HG03103 (cell line): ENCODE measurements around the gene CST1.
"Not testable (repeated sequence)": the region's sequence is repeated elsewhere in the genome, so short reads cannot be mapped to it uniquely, and the experiment has no call there.

Source experiments
- ATAC-seq: cut with Tn5 transposase; IDR thresholded peaks from one replicate; pipeline ENCODE4 v1.9.1; 2021; ENCODE audit warnings: low read depth; ENCODE audit not compliant: unreplicated experiment

The CST1 gene

DNA sequence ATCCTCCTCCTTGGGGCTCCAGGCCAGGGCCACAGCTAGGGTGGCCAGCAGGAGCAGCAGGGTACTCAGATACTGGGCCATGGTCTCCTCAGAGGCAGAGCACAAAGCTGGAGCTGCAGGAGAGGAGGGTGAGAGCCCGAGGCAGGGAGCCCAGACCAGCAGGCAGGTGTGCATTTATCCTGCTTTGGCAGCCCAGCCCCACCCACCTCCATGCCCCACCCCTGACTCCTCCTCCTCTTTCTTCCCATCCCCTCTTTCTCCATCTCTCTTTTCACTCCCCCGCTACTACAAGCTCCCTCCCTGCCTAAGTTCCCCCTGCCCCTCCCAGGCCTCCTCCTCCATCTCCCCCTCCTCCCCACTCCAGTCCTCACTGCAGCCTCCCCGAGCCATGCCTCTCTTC, at the start of gene CST1:
Gene CST1, minus strand, starts transcription at position 150 of the 400 bp plus-strand sequence. Its CDS starts 69 bp downstream, at position 81.
- not testable (repeated sequence) for ATAC-seq

DNA sequence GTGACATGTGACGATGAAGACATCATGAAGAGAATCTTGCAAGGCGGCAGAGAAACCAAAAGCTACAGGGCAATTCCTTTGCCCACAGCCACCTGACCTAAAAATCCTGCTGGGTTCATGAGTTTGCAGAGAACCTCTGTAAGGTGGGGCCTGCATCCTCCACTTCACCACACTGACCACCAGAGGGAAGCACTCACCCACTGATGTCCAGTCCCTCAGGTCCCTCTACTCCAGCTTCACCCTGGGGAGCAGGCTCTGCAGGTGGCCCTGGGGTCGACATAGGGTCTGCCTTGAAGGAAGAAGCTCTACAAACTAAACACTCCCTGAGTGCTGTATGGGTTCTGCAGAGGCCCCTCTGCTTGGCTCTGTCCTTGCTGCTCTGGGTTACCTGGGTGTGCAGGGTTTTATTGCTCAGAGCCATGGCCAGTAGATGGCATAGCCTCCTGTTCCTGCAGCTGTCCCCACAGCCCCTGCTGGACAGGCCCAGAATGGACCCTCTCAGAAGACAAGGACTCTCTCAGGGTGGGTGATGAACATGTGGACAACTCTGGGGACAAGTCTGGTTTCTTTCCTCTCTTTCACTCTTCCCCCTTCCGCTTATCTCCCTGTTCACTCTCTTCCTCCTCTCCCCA, 48.6 kb upstream of the CST1 start:
- ATAC-seq, result peak; percentile 68

GRCh38 chr20:23795526-23795925, 44.8 kb upstream of the CST1 start:
- ATAC-seq, result no peak

- no peak for ATAC-seq
These were observed 44.1 kb upstream of the CST1 start for GRCh38 chr20:23794841-23795240.

DNA sequence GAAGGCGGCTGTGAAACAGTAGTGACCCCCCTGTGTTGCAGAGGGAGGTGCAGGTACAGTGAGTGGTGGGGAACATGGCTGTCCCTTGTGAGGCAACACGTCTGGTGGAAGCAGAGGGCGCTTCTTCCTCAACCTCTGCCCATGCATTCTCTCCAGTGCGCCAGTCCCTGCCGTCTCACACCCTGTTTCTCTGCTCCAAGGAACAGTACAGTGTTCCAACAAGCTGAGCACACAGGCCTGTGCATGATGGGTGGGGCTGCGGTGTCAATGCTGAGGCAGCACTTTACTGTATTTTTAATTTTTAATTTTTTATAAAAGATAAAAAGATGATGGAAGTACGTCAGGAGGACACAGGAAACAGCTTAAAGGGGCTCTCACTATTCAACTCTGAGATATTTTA, 43.3 kb upstream of the CST1 start:
- no peak for ATAC-seq

- no peak for ATAC-seq
These were observed 32.7 kb upstream of the CST1 start for GRCh38 chr20:23783447-23783846.

GRCh38 chr20:23782366-23782983, 31.7 kb upstream of the CST1 start:
- no peak for ATAC-seq

GRCh38 chr20:23778676-23779075, 27.9 kb upstream of the CST1 start:
- ATAC-seq, result not testable (repeated sequence)

GRCh38 chr20:23777380-23777779, 26.6 kb upstream of the CST1 start:
- ATAC-seq, result not testable (repeated sequence)

DNA sequence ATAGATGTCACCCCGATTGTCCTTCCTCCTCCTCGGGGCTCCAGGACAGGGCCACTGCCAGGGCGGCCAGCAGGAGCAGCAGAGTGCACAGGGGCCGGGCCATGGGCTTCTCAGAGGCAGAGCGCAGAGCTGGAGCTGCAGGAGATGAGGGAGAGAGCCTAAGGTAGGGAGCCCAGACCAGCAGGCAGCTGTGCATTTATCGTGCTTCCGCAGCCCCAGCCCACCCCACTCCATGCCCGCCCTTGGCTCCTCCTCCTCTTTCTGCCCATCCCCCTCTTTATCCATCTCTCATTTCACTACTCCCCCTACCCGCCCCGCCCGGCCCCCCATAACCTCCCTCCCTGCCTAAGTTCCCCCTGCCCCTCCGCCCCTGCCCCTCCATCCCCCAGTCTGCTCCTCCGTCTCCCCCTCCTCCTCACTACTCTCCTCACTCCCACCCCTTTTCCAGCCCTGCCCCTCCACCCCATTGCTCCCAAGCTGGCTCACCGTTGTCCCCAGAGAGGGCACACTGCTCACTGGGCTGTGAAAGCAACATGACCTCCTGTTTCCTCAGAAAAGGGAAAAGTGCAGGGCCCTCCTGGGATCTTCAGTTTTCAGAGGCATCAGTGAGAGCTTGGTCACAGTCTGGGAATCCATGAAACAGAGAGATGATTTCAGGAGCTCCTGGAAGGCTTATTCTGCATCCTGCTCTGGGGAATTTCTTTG, 25.5 kb upstream of the CST1 start:
- ATAC-seq, result no peak

DNA sequence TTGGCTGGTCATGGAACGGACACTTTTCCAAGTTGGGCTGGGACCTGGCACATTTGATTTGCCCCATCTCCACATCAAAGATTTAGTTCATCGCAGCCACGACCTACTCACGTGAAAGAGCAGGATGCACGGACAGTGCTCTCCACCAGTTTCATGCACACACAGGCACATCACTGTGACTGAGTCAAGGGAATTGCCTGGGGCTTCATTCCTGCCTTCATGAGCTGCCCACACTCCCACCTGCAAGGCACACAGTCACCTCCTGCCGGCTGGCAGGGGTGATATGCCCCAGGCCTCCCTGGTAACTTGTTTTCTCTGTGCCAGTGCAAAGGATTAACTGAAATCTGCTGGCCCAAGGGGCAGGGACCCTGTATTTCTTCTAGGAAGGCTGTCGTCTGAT, 23.3 kb upstream of the CST1 start:
- no peak for ATAC-seq

DNA sequence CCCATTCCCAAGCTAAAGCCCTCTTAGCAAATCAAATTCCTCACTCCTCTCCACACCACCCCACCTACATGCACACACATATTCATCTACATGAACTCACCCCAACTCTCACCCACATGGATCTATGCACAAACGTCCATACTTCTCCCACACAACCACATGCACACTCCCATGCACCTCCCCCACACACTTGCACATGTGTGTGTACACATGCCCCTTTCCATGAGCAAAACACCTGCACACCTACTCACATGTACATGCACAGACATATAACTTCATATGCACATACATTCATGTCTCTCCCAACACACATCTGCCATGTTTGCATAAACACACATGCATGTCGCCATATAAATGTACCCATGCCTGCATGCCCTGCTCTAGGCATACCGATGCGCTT, 22.8 kb upstream of the CST1 start:
- no peak for ATAC-seq

DNA sequence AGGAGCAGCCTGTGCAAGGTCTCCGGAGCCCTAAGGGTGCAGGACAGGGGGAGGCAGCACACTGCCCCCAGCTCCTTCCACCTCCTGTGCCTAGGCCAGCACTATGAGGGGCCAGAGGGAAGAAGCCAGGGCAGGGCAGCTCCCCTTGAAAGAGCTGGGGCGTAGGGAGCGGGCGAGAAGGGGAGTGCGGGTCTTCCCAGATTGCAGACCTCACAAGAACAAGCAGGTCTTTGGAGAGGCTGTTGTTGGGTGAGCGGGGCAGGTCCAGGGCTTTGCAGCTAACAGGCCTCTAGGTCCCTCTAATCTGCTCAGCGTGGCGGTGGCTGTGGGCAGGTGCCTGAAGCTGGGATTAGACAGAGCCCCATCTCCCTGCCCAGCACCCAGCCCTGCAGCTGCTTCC, 22.4 kb upstream of the CST1 start:
- no peak for ATAC-seq

DNA sequence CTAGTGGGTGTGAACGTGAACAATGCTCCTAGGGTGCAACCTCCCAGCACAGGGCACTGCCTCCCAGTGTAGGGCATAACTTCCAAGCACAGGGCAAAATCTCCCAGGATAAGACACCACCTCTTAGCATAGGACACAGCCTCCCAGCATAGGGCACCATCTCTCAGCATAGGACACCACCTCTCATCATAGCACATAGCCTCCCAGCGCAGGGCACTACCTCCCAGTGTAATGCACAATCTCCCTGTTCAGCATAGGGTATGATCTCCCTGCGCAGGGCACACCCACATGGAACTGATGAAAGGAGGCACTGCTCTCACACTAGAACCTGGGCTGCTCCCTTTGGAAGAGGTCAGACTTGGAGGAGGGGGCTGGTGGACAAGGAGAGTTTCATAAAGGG, 21.3 kb upstream of the CST1 start:
- no peak for ATAC-seq

- no peak for ATAC-seq
These were observed 19.6 kb upstream of the CST1 start for GRCh38 chr20:23770384-23770783.

GRCh38 chr20:23768520-23768919, 17.8 kb upstream of the CST1 start:
- not testable (repeated sequence) for ATAC-seq

DNA sequence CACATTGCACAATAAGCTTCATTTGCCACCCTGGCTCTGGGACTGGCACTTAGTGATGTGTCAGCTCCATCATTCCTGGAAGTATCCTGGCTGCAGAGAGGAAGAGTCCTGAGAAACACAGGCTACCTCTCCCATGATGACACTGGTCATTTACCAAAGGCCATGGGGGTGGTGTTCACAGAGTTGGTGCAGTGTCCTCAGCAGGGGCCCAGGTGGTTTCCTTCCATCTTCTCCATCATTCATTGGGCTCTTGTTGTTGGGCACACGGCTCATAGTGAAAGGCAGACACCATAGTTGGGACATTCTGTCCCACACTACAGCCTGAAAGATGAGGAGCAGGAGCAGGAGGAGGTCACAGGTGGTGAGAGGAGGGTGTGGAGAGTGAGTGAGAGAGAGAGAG, 15.8 kb upstream of the CST1 start:
- no peak for ATAC-seq

DNA sequence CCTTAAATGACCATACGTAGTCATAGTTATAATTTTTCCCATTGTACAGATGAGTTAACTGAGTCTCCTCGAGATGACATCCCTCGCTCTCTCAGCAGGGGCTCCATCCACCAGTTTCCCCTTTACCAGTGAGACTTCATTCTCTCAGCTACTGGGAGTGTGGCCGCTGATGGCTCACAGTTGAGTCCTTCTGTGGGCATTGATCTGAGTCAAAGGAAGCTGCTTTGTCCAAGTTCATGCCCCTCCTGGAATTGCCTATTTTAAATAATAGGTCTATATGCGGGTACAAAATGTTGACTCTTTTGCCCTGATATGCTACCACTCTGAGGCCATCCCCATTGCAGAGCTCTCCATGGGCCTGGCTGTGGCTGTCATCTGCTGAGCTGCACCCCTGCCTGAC, 14.8 kb upstream of the CST1 start:
- ATAC-seq, result no peak

DNA sequence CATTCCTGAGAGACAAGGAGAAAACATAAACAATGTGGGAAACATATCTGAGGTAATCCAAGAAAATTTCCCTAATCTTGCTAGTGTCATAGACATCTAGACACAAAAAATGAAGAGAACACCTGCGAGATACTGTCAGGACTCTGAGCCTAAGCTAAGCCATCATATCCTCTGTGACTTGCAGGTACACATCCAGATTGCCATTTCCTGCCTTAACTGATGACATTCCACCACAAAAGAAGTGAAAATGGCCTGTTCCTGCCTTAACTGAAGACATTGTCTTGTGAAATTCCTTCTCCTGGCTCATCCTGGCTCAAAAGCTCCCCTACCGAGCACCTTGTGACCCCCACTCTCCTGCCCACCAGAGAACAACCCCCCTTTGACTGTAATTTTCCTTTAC, 13.9 kb upstream of the CST1 start:
- not testable (repeated sequence) for ATAC-seq

DNA sequence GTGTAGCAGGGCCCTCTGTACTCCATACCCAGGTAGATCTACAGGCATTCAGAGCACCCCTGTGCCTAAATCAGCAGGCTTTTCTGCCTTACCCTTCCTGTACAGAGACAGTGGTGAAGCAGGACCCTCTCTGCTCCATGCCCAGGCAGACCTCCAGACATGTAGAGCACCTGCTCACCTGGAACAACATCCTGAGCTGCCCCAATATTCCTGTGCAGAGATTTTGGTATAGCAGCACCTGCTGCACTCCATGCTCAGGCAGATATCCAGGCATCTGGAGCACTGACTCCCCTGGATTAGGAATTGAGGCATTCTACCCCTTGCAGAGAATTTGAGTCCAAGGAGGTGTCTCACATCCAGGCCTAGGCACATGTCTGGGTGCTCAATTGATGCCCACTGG, 12.6 kb upstream of the CST1 start:
- no peak for ATAC-seq

GRCh38 chr20:23759306-23759940, 8.7 kb upstream of the CST1 start:
- no peak for ATAC-seq
